Panc1 (cell line): ENCODE results near the gene CACNA1B. TPM values are rescaled to one million over a fixed set of nuclear protein-coding genes. Genes with fewer than 3 reads are reported as not detected.

Source experiments
- ATAC-seq: fragments of 200-7000 bp; cut with Tn5 transposase; 2 replicates; pipeline ENCODE4 v1.9.1; 2020; ENCODE audit warnings: mild to moderate bottlenecking, moderate library complexity
- BruUV-seq: library from RNA; stranded (reverse); fragments of 400-500 nt; replicated peaks from 2 replicates; lab custom pipeline; 2021; lab: Mats Ljungman, UMichigan
- CTCF ChIA-PET: fragments of 300-600 bp; sonication (Branson Sonifier 250); formaldehyde crosslinking; loops from one replicate; lab custom pipeline; 2022; ENCODE audit warnings: antibody characterized with exemption; lab: Charles Lee
- POLR2A ChIA-PET: fragments of 300-600 bp; sonication (Branson Sonifier 250); formaldehyde crosslinking; loops from one replicate; lab custom pipeline; 2022; ENCODE audit warnings: antibody characterized with exemption; lab: Charles Lee
- DNase-seq: peaks from one replicate; pipeline ENCODE4 v3.0.0-alpha.2; 2010; ENCODE audit warnings: low read depth, low spot score
- H3K27ac ChIP-seq: 2 replicates; pipeline ENCODE4 v1.5.1; 2011; ENCODE audit warnings: mild to moderate bottlenecking, low read length, inconsistent platforms
- H3K27me3 ChIP-seq: fragments of 200-500 bp; sonication (Bioruptor generic); 2 replicates; pipeline ENCODE4 v1.6.0; 2014; ENCODE audit warnings: low read length, inconsistent platforms; ENCODE audit not compliant: control insufficient read depth, insufficient read depth
- H3K36me3 ChIP-seq: fragments of 200-500 bp; sonication (Bioruptor generic); 2 replicates; pipeline ENCODE4 v1.5.1; 2014; ENCODE audit warnings: inconsistent platforms, mild to moderate bottlenecking, low read length, moderate library complexity; ENCODE audit not compliant: control insufficient read depth, insufficient read depth
- H3K4me1 ChIP-seq: 2 replicates; pipeline ENCODE4 v1.5.1; 2011; ENCODE audit warnings: inconsistent platforms, mild to moderate bottlenecking, low read length, moderate library complexity; ENCODE audit not compliant: control insufficient read depth, insufficient read depth
- H3K4me3 ChIP-seq, 2 experiments: 2 replicates each; pipeline ENCODE4 v1.5.1; 2011 to 2012; ENCODE audit warnings: low read depth in 2 of 2, low read length in 2 of 2, mild to moderate bottlenecking in 2 of 2, inconsistent platforms in 1 of 2, moderate library complexity in 1 of 2
- H3K9me3 ChIP-seq: fragments of 200-500 bp; sonication (Bioruptor generic); 2 replicates; pipeline ENCODE4 v1.5.1; 2014; ENCODE audit warnings: low read depth, mild to moderate bottlenecking, inconsistent platforms, low read length, moderate library complexity; ENCODE audit not compliant: control insufficient read depth, insufficient read depth
- POLR2AphosphoS5 ChIP-seq: IDR thresholded peaks from 2 replicates; pipeline ENCODE4 v1.6.1; 2012; ENCODE audit warnings: mild to moderate bottlenecking, low read depth, low read length, moderate library complexity
- SIN3A ChIP-seq: IDR thresholded peaks from 2 replicates; pipeline ENCODE4 v1.6.1; 2012; ENCODE audit warnings: low read depth, mild to moderate bottlenecking, low read length, moderate library complexity, borderline replicate concordance; ENCODE audit not compliant: insufficient read depth
- TCF7L2 ChIP-seq: IDR thresholded peaks from 2 replicates; pipeline ENCODE4 v1.6.1; 2011; ENCODE audit warnings: mild to moderate bottlenecking, low read depth, low read length, inconsistent platforms
- in situ Hi-C: cut with HindIII; loops from 2 replicates; pipeline ENCODE4 v1.10.0; 2016; ENCODE audit warnings: low sequenced_read_pairs, low pct_unique_long_range_greater_than_20kb
- intact Hi-C: fragments of 100-400 bp; cut with micrococcal nuclease; formaldehyde crosslinking; loops from one replicate; pipeline ENCODE4 v1.10.0; 2022; ENCODE audit not compliant: unreplicated experiment
- total RNA-seq: library from RNA; stranded (reverse); gene quantifications from one replicate; pipeline ENCODE4 v1.2.1, GENCODE V29; 2021; ENCODE audit not compliant: unreplicated experiment
- TF ChIP-seq, protein P1 (sequence below): fragments of 450-650 bp; IDR thresholded peaks from 2 replicates; pipeline ENCODE4 v1.5.1; 2017; ENCODE audit warnings: mild to moderate bottlenecking
- TF ChIP-seq, protein P2 (sequence below), 2 experiments: IDR thresholded peaks; 2 replicates each; pipeline ENCODE4 v1.6.1; 2011 to 2012; ENCODE audit warnings: low read depth in 2 of 2, control low read depth in 1 of 2, low read length in 1 of 2, mild to moderate bottlenecking in 1 of 2, moderate library complexity in 1 of 2; ENCODE audit not compliant: insufficient read depth in 1 of 2

CACNA1B gene
- total RNA-seq, 1 experiment from 2014 or later, result 0.49 TPM

GRCh38 chr9:138099803-138100598 is 222.4 kb downstream of the CACNA1B start:
- no peak for ATAC-seq
- H3K36me3 ChIP-seq, result no peaks in the 10 kb centered on the region
- in situ Hi-C loops (no loop called here), intact Hi-C loops (no loop called here)
- BruUV-seq, result no TSS peak
- no peak overlapping the region for H3K4me3 ChIP-seq
- ChIA-PET POLR2A (no interaction called here), CTCF (no interaction called here)
- no peak for DNase-seq
- H3K4me1 ChIP-seq, result no peaks in the 10 kb centered on the region
- no peaks in the 10 kb centered on the region for H3K27me3 ChIP-seq
- no peaks in the 10 kb centered on the region for H3K9me3 ChIP-seq
- no peak overlapping the region for H3K27ac ChIP-seq
- TF ChIP-seq, protein P1, sequence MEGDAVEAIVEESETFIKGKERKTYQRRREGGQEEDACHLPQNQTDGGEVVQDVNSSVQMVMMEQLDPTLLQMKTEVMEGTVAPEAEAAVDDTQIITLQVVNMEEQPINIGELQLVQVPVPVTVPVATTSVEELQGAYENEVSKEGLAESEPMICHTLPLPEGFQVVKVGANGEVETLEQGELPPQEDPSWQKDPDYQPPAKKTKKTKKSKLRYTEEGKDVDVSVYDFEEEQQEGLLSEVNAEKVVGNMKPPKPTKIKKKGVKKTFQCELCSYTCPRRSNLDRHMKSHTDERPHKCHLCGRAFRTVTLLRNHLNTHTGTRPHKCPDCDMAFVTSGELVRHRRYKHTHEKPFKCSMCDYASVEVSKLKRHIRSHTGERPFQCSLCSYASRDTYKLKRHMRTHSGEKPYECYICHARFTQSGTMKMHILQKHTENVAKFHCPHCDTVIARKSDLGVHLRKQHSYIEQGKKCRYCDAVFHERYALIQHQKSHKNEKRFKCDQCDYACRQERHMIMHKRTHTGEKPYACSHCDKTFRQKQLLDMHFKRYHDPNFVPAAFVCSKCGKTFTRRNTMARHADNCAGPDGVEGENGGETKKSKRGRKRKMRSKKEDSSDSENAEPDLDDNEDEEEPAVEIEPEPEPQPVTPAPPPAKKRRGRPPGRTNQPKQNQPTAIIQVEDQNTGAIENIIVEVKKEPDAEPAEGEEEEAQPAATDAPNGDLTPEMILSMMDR, result no peak
- TF ChIP-seq TCF7L2, result no peak
- no peak for TF ChIP-seq SIN3A
- TF ChIP-seq POLR2AphosphoS5, result no peak
- TF ChIP-seq, protein P2, sequence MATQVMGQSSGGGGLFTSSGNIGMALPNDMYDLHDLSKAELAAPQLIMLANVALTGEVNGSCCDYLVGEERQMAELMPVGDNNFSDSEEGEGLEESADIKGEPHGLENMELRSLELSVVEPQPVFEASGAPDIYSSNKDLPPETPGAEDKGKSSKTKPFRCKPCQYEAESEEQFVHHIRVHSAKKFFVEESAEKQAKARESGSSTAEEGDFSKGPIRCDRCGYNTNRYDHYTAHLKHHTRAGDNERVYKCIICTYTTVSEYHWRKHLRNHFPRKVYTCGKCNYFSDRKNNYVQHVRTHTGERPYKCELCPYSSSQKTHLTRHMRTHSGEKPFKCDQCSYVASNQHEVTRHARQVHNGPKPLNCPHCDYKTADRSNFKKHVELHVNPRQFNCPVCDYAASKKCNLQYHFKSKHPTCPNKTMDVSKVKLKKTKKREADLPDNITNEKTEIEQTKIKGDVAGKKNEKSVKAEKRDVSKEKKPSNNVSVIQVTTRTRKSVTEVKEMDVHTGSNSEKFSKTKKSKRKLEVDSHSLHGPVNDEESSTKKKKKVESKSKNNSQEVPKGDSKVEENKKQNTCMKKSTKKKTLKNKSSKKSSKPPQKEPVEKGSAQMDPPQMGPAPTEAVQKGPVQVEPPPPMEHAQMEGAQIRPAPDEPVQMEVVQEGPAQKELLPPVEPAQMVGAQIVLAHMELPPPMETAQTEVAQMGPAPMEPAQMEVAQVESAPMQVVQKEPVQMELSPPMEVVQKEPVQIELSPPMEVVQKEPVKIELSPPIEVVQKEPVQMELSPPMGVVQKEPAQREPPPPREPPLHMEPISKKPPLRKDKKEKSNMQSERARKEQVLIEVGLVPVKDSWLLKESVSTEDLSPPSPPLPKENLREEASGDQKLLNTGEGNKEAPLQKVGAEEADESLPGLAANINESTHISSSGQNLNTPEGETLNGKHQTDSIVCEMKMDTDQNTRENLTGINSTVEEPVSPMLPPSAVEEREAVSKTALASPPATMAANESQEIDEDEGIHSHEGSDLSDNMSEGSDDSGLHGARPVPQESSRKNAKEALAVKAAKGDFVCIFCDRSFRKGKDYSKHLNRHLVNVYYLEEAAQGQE (IDR thresholded peaks at IDR 0.05; ENCODE audit: insufficient read depth in 1 of 2, low read depth in 2 of 2, low read length in 1 of 2), result no peak

GRCh38 chr9:138100711-138101350 is 223.2 kb downstream of the CACNA1B start:
- intact Hi-C loops, result no loop called here
- DNase-seq, result no peak

More at GRCh38 chr9:138100711-138101350, 223.2 kb downstream of the CACNA1B start:
- Histone ChIP-seq H3K4me1 (no peaks in the 10 kb centered on the region), H3K36me3 (no peaks in the 10 kb centered on the region), H3K4me3 (no peak overlapping the region), H3K27me3 (no peaks in the 10 kb centered on the region), H3K27ac (no peak overlapping the region), H3K9me3 (no peaks in the 10 kb centered on the region)
- no peak for ATAC-seq
- ChIA-PET CTCF (no interaction called here), POLR2A (interaction anchor here (0.5 kb wide), 1 partner anchor 419 kb away, joined by 3 read pairs; no protein-coding TSS in a partner anchor)
- TF ChIP-seq, protein P1, result no peak
- TF ChIP-seq POLR2AphosphoS5 (no peak), SIN3A (no peak), TCF7L2 (no peak)
- TF ChIP-seq, protein P2 (IDR thresholded peaks at IDR 0.05; ENCODE audit: insufficient read depth in 1 of 2, low read depth in 2 of 2, low read length in 1 of 2), result no peak
- in situ Hi-C loops, result no loop called here
- BruUV-seq, result no TSS peak
